Measurements from ENCODE around the gene IL21R.

Gene IL21R

DNA sequence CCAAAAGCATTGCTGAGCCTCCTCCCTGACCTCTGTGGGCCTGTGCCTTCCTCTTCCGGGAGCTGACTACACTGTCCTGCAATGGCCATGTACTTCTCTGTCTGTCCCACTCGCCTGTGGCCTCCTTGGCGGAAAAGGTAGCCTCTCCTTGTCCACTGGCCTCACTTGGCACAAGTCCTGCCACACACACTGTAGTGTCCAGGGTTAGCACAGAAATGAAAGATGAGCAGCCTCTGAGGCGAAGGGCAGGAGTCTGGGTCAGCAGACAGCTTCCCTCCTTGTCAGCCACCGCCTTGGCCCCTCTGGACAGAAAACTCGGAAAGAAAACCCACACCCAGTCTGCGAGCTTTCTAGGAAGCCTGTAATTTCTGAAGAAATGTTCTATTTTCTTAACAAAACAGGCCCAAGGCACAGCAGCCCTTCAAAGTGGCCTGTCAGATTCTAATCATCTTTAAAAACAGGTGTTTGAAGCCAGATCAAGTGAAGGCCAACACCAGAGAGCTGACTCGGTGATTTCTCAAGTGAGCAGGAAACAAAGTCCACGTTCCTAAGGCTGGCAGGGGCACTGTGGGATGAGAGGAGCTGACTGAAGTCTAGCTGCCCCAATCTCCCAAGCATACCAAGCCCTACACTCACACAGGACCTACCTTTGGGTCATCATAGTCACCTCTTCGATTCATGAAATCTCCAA is 80.6 kb downstream of the IL21R start:
- no peaks in the 10 kb centered on the region for H3K27me3 ChIP-seq (ENCODE audit: insufficient read depth, poor library complexity, severe bottlenecking)
- TF ChIP-seq, protein P1, sequence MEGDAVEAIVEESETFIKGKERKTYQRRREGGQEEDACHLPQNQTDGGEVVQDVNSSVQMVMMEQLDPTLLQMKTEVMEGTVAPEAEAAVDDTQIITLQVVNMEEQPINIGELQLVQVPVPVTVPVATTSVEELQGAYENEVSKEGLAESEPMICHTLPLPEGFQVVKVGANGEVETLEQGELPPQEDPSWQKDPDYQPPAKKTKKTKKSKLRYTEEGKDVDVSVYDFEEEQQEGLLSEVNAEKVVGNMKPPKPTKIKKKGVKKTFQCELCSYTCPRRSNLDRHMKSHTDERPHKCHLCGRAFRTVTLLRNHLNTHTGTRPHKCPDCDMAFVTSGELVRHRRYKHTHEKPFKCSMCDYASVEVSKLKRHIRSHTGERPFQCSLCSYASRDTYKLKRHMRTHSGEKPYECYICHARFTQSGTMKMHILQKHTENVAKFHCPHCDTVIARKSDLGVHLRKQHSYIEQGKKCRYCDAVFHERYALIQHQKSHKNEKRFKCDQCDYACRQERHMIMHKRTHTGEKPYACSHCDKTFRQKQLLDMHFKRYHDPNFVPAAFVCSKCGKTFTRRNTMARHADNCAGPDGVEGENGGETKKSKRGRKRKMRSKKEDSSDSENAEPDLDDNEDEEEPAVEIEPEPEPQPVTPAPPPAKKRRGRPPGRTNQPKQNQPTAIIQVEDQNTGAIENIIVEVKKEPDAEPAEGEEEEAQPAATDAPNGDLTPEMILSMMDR (IDR thresholded peaks at IDR 0.05; ENCODE audit: insufficient read depth, low read length) = no peak
- TF ChIP-seq SPI1 (IDR thresholded peaks at IDR 0.05; ENCODE audit: borderline replicate concordance, low read depth) (no peak), GABPA (IDR thresholded peaks at IDR 0.05; ENCODE audit: low read depth) (no peak), POLR2AphosphoS5 (IDR thresholded peaks at IDR 0.05; ENCODE audit: low read depth) (no peak)
- TF ChIP-seq, protein P2, sequence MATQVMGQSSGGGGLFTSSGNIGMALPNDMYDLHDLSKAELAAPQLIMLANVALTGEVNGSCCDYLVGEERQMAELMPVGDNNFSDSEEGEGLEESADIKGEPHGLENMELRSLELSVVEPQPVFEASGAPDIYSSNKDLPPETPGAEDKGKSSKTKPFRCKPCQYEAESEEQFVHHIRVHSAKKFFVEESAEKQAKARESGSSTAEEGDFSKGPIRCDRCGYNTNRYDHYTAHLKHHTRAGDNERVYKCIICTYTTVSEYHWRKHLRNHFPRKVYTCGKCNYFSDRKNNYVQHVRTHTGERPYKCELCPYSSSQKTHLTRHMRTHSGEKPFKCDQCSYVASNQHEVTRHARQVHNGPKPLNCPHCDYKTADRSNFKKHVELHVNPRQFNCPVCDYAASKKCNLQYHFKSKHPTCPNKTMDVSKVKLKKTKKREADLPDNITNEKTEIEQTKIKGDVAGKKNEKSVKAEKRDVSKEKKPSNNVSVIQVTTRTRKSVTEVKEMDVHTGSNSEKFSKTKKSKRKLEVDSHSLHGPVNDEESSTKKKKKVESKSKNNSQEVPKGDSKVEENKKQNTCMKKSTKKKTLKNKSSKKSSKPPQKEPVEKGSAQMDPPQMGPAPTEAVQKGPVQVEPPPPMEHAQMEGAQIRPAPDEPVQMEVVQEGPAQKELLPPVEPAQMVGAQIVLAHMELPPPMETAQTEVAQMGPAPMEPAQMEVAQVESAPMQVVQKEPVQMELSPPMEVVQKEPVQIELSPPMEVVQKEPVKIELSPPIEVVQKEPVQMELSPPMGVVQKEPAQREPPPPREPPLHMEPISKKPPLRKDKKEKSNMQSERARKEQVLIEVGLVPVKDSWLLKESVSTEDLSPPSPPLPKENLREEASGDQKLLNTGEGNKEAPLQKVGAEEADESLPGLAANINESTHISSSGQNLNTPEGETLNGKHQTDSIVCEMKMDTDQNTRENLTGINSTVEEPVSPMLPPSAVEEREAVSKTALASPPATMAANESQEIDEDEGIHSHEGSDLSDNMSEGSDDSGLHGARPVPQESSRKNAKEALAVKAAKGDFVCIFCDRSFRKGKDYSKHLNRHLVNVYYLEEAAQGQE (IDR thresholded peaks at IDR 0.05; ENCODE audit: insufficient replicate concordance, low read depth) = no peak
- H3K4me3 ChIP-seq (replicated peaks; ENCODE audit: insufficient read depth, low read length) = no peak overlapping the region
- no peak overlapping the region for H3K27ac ChIP-seq (replicated peaks)
- no peak for DNase-seq (ENCODE audit: low read depth in 1 of 2, low spot score in 1 of 2)

DNA sequence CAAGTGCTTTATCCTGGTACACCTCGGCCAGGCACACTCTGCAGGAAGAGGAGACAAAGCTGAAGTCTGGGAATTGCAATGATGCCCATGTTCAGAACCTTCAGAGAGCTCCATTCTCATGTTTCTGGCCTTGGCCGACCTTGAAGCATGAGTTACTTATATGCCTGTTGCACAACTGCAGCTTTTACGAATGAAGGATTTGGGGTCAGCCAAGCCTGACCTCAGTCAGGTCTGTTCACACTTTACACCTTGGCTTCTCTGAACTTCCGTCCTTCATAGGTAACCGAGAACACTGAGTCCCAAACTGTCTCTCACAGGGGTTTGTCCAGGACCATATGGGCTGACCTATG is 81.1 kb downstream of the IL21R start:
- H3K4me3 ChIP-seq (replicated peaks; ENCODE audit: insufficient read depth, low read length) = no peak overlapping the region
- TF ChIP-seq, protein P2 (IDR thresholded peaks at IDR 0.05; ENCODE audit: insufficient replicate concordance, low read depth) = no peak
- no peak for TF ChIP-seq POLR2AphosphoS5 (IDR thresholded peaks at IDR 0.05; ENCODE audit: low read depth)
- TF ChIP-seq, protein P1 (IDR thresholded peaks at IDR 0.05; ENCODE audit: insufficient read depth, low read length) = no peak
- TF ChIP-seq SPI1 (IDR thresholded peaks at IDR 0.05; ENCODE audit: borderline replicate concordance, low read depth) = no peak
- no peak for TF ChIP-seq GABPA (IDR thresholded peaks at IDR 0.05; ENCODE audit: low read depth)
- no peak overlapping the region for H3K27ac ChIP-seq (replicated peaks)
- H3K27me3 ChIP-seq (ENCODE audit: insufficient read depth, poor library complexity, severe bottlenecking) = no peaks in the 10 kb centered on the region
- no peak for DNase-seq (ENCODE audit: low read depth in 1 of 2, low spot score in 1 of 2)

DNA sequence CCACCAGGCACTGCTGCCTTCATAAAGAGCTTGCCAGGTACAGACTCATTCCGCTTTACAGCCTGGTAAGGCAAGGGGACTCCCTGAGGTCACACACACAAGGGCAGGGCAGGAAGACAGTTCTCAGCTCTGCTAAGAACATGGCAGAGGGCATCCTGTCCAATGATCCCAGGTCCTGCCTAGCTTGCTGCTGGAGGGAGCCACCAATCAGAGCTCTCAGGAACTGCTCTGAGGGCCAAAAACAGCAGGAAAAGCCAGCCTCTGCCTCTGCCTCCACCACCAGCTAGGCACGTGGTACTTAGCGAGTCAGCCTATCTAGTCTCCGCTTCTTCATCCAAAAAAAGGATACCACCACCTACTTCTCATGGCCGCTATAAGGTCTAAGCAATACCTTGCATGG is 81.7 kb downstream of the IL21R start:
- DNase-seq (ENCODE audit: low read depth in 1 of 2, low spot score in 1 of 2) = no peak
- no peak overlapping the region for H3K4me3 ChIP-seq (replicated peaks; ENCODE audit: insufficient read depth, low read length)
- no peak overlapping the region for H3K27ac ChIP-seq (replicated peaks)
- TF ChIP-seq GABPA (IDR thresholded peaks at IDR 0.05; ENCODE audit: low read depth) = no peak
- TF ChIP-seq, protein P1 (IDR thresholded peaks at IDR 0.05; ENCODE audit: insufficient read depth, low read length) = no peak
- no peak for TF ChIP-seq SPI1 (IDR thresholded peaks at IDR 0.05; ENCODE audit: borderline replicate concordance, low read depth)
- no peak for TF ChIP-seq POLR2AphosphoS5 (IDR thresholded peaks at IDR 0.05; ENCODE audit: low read depth)
- TF ChIP-seq, protein P2 (IDR thresholded peaks at IDR 0.05; ENCODE audit: insufficient replicate concordance, low read depth) = no peak
- H3K27me3 ChIP-seq (ENCODE audit: insufficient read depth, poor library complexity, severe bottlenecking) = no peaks in the 10 kb centered on the region
